ENCODE data around the gene ATG16L1. TPM values are rescaled to one million over a fixed set of nuclear protein-coding genes. Genes with fewer than 3 reads are reported as not detected.
"Not testable (repeated sequence)": the region's sequence is repeated elsewhere in the genome, so short reads cannot be mapped to it uniquely, and the experiment has no call there.

Gene ATG16L1
- total RNA-seq, 1 experiment from 2014 or later = 30.6 TPM

DNA sequence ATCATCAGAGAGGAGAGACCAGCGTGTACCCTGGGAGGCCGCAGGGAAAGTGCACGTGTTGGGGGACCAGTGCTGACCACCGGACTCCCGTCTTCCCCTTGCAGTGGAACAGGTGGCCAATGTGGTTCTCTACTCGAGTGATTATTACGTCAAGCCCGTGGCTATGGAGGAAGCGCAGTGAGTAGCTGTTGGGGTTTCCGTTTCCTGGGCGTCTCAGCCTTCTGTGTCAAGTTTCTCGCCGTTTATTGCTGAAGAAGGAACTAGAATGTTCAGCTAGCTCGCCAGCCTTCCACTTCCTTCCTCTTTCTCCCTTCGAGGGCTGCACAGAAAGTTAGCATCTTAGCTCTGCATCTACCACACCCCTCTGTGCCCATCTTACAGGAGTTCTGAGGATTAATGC, 80.1 kb downstream of the ATG16L1 start:
- no peak for DNase-seq (ENCODE audit: low spot score)

DNA sequence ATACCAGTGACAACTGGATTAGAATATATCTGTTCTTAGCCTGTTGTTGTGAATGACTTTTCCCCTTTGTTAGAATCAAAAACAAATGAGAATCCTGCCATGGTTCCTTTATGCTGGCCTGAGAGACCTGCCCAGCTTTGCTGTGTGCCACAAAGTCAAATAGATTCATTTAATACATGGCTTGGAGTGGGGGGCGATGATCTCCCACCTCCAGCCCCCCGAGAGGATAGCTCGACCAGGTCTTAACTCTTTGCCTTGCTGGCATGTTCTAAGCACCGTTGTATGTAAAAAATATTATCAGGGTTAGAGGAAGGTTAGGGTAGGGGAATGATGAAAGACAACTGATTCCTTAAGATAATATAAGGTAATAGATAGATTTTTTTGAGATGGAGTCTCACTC, 80.7 kb downstream of the ATG16L1 start:
- DNase-seq (ENCODE audit: low spot score) = no peak

DNA sequence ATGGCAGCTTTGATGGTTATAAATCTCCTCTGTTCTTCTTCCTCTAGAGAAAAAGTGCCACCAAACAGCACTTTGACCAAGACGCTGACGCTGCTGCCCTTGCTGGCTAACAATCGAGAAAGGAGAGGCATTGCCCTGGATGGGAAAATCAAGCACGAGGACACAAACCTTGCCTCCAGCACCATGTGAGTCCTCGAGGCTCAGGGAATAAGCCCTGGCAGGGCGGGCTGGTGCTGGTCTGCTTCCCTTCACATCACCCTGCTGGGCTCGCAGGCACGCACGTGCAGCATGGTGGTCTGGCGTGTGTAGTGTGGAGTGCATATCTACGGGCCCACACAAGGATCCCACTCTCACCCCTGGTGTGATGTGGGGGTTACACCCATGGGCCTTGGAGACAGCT, 83.4 kb downstream of the ATG16L1 start:
- DNase-seq (ENCODE audit: low spot score) = no peak

DNA sequence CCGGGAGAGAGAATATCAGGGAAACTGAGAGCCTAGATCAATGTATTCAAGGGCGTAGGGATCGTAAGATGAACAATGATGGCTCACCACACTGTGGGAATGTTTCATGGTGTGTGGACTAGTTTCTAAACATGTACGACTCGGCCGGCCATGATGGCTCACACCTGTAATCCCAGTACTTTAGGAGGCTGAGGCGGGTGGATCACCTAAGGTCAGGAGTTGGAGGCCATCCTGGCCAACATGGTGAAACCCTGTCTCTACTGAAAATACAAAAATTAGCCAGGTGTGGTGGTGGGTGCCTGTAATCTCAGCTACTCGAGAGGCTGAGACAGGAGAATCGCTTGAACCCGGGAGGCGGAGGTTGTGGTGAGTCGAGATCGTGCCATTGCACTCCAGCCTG, 84.6 kb downstream of the ATG16L1 start:
- DNase-seq (ENCODE audit: low spot score) = not testable (repeated sequence)

DNA sequence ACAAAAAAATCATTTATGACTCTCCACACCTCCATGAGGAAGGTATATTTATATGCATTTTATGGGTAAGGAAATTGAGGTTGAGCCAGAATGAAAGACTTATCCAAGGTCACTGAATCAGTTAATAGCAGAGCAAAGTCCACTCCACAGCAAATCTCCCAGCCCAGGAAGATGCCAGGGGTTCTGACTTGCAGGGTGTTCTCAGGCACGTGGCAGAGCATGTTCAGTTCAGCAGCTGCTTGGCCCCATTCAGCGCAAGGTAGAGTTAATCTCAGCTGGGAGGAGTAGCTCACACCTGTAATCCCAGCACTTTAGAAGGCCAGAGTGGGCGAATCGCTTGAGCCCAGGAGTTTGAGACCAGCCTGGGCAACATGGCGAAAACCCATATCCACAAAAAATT, 85.1 kb downstream of the ATG16L1 start:
- no peak for DNase-seq (ENCODE audit: low spot score)

DNA sequence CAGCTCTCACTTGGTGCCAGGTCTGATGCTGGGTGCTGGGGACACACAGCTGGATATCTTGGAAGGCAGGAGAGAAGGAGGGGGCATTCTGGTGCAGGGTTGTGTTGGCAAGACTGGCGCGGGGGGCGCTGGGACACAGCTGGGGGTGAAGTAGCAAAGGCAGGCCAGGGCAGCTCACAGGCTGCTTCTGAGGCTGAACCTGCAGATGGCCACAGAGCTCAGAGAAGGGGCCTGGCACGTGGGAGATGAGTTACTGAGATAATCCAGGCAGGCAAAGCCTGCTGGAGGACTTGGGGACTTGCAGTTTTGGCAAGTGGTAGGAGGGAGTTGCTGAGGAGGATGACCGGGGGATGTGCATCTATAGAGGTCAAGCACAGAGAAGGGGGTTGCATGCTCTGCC, 86.6 kb downstream of the ATG16L1 start:
- DNase-seq (ENCODE audit: low spot score) = no peak

DNA sequence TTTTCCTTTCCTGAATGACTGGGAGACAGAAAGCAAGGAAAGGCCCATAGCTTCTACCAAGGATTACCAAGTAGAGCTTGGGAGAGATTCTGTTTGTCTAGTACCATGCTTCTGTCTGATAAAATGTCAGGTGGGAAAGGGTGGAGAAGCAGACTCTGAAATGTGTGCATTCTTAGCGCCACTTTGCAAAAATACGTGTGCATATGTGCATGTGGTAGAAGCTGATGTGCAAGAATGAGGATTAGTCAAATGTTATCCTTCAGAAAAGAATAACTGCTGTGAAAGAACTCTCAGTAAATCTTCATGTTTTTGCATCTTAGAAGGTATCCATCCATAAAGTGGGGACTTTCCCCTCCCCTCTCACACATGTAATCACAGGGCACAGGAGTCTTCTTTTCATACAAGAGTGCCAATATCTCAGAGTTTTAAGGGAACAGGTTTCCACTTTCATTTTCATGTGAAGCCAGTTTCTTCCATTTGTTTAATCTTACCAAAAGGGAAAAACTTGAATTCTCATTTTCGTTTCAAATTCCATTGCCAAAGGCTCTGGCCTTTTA, 87.4 kb downstream of the ATG16L1 start:
- no peak for DNase-seq (ENCODE audit: low spot score)

DNA sequence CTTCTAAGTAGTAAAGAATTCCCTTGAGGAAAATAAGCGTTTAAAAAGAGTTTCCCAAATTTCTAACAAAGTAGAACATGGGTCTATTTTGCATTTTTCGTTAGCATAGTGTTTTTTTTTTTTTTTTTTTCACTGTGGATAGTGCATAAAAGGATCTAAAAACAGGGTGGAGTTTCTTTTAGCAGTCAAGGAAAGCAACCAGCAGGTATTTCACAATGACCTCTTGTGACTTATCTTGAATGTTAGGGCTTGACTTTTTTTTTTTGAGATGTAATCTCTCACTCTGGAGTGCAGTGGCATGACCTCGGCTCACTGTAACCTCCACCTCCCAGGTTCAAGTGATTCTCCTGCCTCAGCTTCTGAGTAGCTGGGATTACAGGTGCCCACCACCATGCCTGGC, 88.0 kb downstream of the ATG16L1 start:
- no peak for DNase-seq (ENCODE audit: low spot score)

DNA sequence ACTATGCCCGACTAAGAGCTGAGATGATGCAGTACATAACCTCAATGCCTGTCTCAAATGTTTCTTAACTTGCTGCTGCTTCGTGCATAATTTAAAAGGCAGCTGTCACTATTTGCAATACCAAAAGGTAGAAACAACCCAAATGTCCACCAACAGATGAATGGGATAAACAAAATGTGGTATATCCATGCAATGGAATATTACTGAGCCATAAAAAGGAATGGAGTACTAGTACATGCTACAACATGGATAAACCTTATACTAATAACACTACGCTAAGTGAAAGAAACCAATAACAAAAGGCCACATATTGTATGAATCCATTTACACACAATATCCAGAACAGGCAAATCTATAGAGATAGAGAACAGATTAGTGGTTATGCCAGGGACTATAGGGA, 89.8 kb downstream of the ATG16L1 start:
- no peak for DNase-seq (ENCODE audit: low spot score)

DNA sequence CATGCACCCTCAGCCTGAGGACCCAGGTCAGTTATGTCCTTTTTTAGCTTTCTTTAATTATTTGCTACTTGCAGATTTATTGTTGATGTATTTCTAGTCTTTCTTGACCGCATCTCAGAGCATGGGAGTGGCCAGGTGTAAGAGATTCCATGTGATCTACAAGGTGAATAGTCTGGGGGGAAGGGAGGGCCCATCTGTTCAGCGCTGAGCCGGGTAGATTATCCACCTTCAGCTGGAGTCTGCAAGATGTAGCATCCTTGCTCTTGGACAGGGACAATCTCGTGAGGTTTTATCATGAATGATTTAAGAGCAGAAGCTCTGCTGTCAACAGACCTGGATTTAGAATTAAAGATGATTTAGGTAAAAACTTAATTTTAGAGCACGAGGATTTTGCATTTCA, 90.8 kb downstream of the ATG16L1 start:
- no peak for DNase-seq (ENCODE audit: low spot score)

DNA sequence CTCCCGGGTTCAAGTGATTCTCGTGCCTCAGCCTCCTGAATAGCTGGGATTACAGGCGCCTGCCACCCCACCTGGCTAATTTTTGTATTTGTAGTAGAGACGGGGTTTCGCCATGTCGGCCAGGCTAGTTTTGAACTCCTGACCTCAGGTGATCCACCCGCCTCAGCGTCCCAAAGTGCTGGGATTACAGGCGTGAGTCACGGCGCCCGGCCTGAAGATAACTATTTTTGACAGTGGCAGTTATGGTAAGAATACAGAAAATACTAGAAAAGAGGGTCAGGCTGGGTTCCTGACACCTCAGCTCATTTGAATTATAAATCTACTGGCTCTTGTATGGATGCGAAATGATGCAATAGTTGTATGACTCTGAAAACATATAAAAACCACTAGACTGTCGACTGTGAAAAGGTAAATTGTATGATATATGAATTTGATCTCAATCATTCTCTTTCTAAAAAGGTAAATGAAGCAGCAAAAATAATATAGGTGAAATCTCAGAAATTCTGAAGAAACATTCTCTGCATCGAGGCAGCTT, 91.8 kb downstream of the ATG16L1 start:
- DNase-seq (ENCODE audit: low spot score) = no peak

Other genes with a start within 250 kb of the ATG16L1 start
- 1.3 and 3.3 TPM in 2 replicates for gene NGEF, start 238.4 kb upstream of the ATG16L1 start, total RNA-seq (2014; rRNA removed; shearing (Covaris generic))
- gene NEU2, start 219.0 kb upstream of the ATG16L1 start, total RNA-seq (2014; rRNA removed; shearing (Covaris generic)) = not detected in 2 replicates
- gene INPP5D, start 191.3 kb upstream of the ATG16L1 start, total RNA-seq (2014; rRNA removed; shearing (Covaris generic)) = 0.46 TPM in 1 of 2 replicates, not detected in the other
- gene SAG, start 56.1 kb downstream of the ATG16L1 start, total RNA-seq (2014; rRNA removed; shearing (Covaris generic)) = not detected in 2 replicates
- gene DGKD, start 102.8 kb downstream of the ATG16L1 start, total RNA-seq (2014; rRNA removed; shearing (Covaris generic)) = 33.4 and 34.3 TPM in 2 replicates

All from H4 (cell line).